IgD-negative memory B cell (primary cell): Measurements from ENCODE around the gene CYYR1. TPM values are rescaled to one million over a fixed set of nuclear protein-coding genes. Genes with fewer than 3 reads are reported as not detected.

ENCODE experiments used
- H3K27ac Mint-ChIP-seq, 3 donors: one replicate each; pipeline ENCODE4 v1.8.0; 2020 to 2022; ENCODE audit warnings: mild to moderate bottlenecking in 3 of 3, mixed read lengths in 3 of 3, moderate library complexity in 1 of 3
- H3K27me3 Mint-ChIP-seq: one replicate; pipeline ENCODE4 v1.8.0; 2021; ENCODE audit warnings: mixed read lengths
- H3K36me3 Mint-ChIP-seq: one replicate; pipeline ENCODE4 v1.8.0; 2020; ENCODE audit warnings: mild to moderate bottlenecking, mixed read lengths
- H3K4me1 Mint-ChIP-seq, 3 donors: one replicate each; pipeline ENCODE4 v1.8.0; 2020 to 2022; ENCODE audit warnings: mixed read lengths in 3 of 3, mild to moderate bottlenecking in 1 of 3
- H3K4me3 Mint-ChIP-seq, 4 donors: one replicate each; pipeline ENCODE4 v1.8.0; 2020 to 2022; ENCODE audit warnings: mild to moderate bottlenecking in 4 of 4, mixed read lengths in 4 of 4, moderate library complexity in 3 of 4
- H3K9me3 Mint-ChIP-seq, 3 donors: one replicate each; pipeline ENCODE4 v1.8.0; 2020 to 2021; ENCODE audit warnings: mixed read lengths in 3 of 3, mild to moderate bottlenecking in 1 of 3
- polyA plus RNA-seq: library from polyadenylated mRNA; unstranded; fragments of 300-500 nt; fragmentation: Illumina TruSeq; gene quantifications from one replicate; pipeline ENCODE4 v1.2.3, GENCODE V29; 2021

CYYR1 gene
- polyA plus RNA-seq, 1 donor from 2014 or later, result not detected

DNA sequence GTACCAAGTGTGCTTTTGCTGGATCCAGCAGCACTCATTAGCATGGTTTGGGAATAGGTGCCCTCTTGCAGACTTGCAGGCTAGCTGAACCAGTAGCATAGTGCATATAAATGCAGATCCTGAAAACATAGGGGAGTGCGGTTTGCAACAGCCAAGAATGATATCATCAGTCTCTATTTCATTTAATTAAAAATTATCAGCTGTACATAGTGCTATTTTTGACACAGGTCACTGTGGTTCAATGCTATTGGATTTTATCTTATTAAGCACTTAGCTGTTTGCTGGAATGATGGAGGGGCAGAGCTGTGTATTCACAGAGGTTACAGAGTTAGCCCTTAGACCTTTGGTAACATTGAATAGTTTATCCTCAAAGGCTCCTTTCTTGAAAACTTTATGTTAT is 43.6 kb downstream of the CYYR1 start:
- H3K27me3 Mint-ChIP-seq, result no peaks in the 10 kb centered on the region
- H3K4me1 Mint-ChIP-seq, result no peaks in the 10 kb centered on the region
- H3K9me3 Mint-ChIP-seq, result peaks cover 0 to 4% (median 0%) of the 10 kb centered on the region in 3 donors
- H3K36me3 Mint-ChIP-seq, result no peaks in the 10 kb centered on the region
- no peak overlapping the region for H3K4me3 Mint-ChIP-seq
- peak overlapping the region in 1 of 3 donors; percentile 57 for H3K27ac Mint-ChIP-seq

DNA sequence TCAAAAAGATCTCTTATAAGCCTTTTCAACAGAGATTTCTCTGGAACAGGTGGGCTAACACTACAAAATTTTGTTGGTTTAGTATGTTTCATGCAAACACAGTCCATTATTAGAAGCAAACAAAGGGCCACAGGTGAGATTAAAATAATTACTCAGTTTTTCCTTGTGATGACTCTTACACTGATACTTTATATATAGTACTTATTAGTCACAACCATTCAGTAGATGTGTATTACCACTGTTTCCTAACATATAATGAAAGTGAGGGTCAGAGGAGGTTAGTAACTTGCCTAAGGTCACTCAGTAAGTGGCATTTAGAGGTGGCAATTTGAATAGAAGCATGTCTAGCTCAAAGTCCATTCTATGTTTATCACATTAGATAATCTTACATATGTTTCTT is 44.2 kb downstream of the CYYR1 start:
- Mint-ChIP-seq H3K4me1 (no peaks in the 10 kb centered on the region), H3K27ac (no peak overlapping the region), H3K27me3 (no peaks in the 10 kb centered on the region), H3K9me3 (peaks cover 0 to 3% (median 0%) of the 10 kb centered on the region in 3 donors), H3K4me3 (no peak overlapping the region), H3K36me3 (no peaks in the 10 kb centered on the region)

DNA sequence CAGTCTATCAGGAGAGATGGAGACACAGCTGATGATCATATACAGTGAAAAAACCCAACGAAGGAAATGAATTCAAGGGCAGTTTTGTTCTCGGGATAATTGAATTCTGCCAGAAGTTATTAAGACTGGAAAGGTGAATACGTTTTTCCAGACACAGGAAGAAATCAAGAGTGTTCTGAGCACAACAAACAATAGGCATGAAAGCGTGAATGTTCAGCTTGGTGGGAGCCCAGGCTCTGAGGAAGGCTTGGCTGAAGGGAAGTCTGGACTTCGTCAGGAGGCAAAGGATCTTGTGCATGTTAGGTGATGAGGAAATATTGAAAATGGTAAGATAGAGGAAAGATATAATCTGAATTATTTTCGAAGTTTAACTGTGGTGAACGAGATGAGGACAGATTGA is 50.4 kb downstream of the CYYR1 start:
- Mint-ChIP-seq H3K4me1 (no peaks in the 10 kb centered on the region), H3K36me3 (no peaks in the 10 kb centered on the region), H3K9me3 (peaks cover 0 to 10% (median 3%) of the 10 kb centered on the region in 3 donors), H3K4me3 (no peak overlapping the region), H3K27ac (no peak overlapping the region), H3K27me3 (no peaks in the 10 kb centered on the region)

DNA sequence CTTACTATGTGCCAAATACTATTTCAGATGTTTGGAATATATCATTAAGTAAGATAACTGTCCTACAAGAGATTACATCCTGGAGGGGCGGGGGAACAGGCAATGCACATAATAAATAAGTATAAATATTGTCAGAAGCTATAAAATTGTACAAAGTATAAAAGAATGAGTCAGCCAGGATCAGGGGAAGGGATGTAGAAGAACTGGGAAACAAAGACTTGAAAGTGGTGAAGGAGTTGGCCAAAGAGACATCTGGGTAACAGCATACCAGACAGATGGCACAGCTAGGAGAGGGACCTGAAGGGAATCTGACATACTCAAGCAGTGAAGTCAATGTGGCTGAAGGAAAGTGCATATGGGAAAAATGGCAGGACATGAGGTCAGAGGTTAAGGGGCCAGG is 53.9 kb downstream of the CYYR1 start:
- Mint-ChIP-seq H3K27me3 (no peaks in the 10 kb centered on the region), H3K9me3 (peaks cover 0 to 10% (median 3%) of the 10 kb centered on the region in 3 donors), H3K4me3 (no peak overlapping the region), H3K36me3 (no peaks in the 10 kb centered on the region), H3K4me1 (no peaks in the 10 kb centered on the region), H3K27ac (no peak overlapping the region)

DNA sequence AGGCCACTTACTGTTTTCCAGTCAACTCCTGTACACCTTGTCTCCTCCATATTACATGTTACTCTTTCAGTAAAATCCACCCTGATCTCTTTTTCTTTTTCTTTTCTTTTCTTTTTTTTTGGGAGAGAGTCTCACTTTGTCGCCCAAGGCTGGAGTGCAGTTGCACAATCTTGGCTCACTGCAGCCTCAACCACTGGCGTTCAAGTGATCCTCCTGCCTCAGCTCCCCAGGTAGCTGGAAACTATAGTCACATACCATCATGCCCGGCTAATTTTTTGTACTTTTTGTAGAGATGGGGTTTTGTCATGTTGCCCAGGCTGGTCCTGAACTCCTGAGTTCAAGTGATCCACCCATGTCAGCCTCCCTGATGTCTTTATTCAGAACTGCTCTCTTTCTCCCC is 57.8 kb downstream of the CYYR1 start:
- Mint-ChIP-seq H3K27ac (no peak overlapping the region), H3K4me1 (no peaks in the 10 kb centered on the region), H3K36me3 (no peaks in the 10 kb centered on the region), H3K4me3 (no peak overlapping the region), H3K9me3 (peaks cover 0 to 10% (median 0%) of the 10 kb centered on the region in 3 donors), H3K27me3 (no peaks in the 10 kb centered on the region)

DNA sequence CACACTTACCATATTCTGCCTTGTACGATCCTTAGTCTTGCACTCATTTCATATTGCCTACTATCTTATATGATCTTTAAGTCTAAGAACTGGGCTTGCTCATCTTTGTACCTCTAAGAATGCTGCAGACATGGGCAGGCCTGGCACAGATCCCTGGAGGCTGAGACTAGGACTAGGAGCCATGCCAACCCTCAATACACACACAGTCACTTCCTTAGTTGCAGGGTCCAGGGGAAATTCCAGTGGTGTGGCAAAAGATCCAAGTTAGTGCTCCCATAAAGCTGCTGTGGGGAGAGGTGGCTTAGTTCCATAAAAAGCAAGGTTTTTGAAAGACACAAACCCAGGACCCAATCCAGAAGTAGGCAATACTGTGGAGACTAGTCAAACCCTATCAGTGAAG is 59.9 kb downstream of the CYYR1 start:
- no peak overlapping the region for H3K27ac Mint-ChIP-seq
- no peaks in the 10 kb centered on the region for H3K27me3 Mint-ChIP-seq
- H3K4me1 Mint-ChIP-seq, result no peaks in the 10 kb centered on the region
- H3K4me3 Mint-ChIP-seq, result no peak overlapping the region
- no peaks in the 10 kb centered on the region for H3K36me3 Mint-ChIP-seq
- peaks cover 0 to under 1% (median 0%) of the 10 kb centered on the region in 3 donors for H3K9me3 Mint-ChIP-seq

DNA sequence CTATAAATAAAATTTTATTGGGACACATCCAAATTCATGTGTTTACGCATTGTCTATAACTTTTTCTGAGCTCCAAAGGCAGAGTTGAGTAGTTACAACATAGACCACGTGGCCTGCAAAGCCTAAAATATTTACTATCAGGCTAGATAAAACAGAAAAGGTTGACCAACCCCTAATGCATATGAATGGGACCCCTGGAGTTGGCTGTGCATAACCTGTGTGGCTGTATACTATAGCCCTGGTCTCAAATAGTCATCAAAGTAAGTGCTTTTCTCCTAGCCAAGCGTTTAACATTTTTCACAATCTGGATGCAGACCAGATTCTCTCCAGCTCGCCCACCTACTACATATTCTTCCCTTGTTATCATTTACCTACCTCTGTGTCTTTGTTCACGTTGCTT is 60.4 kb downstream of the CYYR1 start:
- H3K4me1 Mint-ChIP-seq, result no peaks in the 10 kb centered on the region
- H3K27ac Mint-ChIP-seq, result no peak overlapping the region
- no peaks in the 10 kb centered on the region for H3K36me3 Mint-ChIP-seq
- H3K27me3 Mint-ChIP-seq, result no peaks in the 10 kb centered on the region
- no peak overlapping the region for H3K4me3 Mint-ChIP-seq
- H3K9me3 Mint-ChIP-seq, result no peaks in the 10 kb centered on the region

DNA sequence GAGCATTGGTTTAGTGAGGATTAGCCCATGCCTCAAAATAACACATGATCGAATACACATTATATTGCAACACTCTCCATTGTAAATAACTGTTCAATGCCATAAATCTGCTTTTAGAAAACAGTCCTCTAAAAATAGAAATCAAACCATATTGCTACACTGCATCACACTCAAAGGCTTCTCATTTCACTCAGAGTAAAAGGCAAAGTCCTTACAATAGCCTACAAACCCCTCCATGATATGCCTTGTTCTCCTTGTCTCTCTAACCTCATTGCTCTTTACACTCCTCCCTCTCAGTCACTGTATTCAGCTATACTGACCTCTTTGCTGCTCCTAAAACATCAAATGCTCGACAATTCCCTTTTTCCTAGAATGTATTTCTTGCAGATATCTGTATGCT is 64.2 kb downstream of the CYYR1 start:
- no peaks in the 10 kb centered on the region for H3K4me1 Mint-ChIP-seq
- no peak overlapping the region for H3K4me3 Mint-ChIP-seq
- H3K36me3 Mint-ChIP-seq, result no peaks in the 10 kb centered on the region
- H3K27ac Mint-ChIP-seq, result no peak overlapping the region
- no peaks in the 10 kb centered on the region for H3K9me3 Mint-ChIP-seq
- no peaks in the 10 kb centered on the region for H3K27me3 Mint-ChIP-seq

DNA sequence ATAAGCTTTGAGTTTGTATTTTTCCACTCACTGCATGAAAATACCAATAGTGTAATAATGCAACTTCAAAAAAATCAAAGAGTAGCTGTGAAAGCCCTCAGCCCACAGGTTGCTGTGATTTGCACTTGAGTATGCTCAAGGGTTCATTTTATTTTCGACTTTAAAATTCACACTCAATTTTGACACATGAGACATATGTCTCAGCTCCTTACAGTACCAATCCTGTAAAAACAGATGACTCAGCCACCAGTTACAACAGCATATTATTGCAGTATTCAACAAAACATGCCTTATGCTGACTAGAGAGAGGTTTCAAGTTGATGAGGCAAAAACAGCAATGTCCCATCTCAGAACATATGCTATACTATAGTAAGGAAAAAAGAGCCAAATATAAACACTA is 66.1 kb downstream of the CYYR1 start:
- Mint-ChIP-seq H3K9me3 (no peaks in the 10 kb centered on the region), H3K36me3 (no peaks in the 10 kb centered on the region), H3K27ac (no peak overlapping the region), H3K4me1 (no peaks in the 10 kb centered on the region), H3K27me3 (no peaks in the 10 kb centered on the region), H3K4me3 (no peak overlapping the region)

DNA sequence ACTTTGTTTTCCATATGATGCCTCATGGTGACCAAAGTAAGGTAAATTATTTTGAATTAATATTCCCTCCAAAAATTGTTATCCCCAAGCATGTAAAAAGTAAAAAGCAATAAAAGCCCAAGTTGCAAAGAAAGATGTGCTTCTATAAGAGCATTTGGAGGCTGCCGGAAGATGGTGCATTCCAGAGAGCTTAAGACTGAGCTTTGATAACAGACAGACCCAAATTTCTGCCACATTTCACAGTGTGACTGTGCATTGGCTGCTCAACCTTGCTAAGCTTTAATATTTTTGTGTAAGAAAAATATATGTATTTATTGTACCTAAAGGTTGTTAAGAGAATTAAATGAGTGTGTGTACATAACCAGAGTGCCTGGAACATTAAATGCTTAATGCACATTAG is 67.9 kb downstream of the CYYR1 start:
- no peaks in the 10 kb centered on the region for H3K4me1 Mint-ChIP-seq
- no peak overlapping the region for H3K4me3 Mint-ChIP-seq
- no peaks in the 10 kb centered on the region for H3K36me3 Mint-ChIP-seq
- H3K27me3 Mint-ChIP-seq, result no peaks in the 10 kb centered on the region
- H3K27ac Mint-ChIP-seq, result no peak overlapping the region
- peaks cover 0 to 1% (median 0%) of the 10 kb centered on the region in 3 donors for H3K9me3 Mint-ChIP-seq

DNA sequence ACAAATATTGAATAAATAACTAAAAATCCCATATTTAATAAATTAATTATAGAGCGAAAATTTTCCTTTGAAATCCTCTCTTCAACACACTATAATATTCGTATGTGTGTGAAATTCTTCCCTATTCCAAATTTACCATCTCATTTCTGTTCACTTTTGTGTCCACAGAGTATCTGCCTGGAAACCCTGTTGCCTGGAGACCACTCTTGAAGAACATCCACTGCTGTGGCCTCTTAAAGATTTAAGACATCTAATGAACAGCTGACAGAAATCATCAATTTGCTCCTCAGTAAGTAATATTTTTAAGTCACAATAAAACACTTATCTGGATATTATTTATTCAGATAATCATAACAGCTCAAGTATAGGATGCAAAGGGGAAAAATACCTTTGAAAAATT is 69.7 kb downstream of the CYYR1 start:
- Mint-ChIP-seq H3K27me3 (no peaks in the 10 kb centered on the region), H3K27ac (no peak overlapping the region), H3K4me3 (no peak overlapping the region), H3K36me3 (peaks cover 2% of the 10 kb centered on the region), H3K9me3 (peaks cover 0 to 9% (median 2%) of the 10 kb centered on the region in 3 donors), H3K4me1 (no peaks in the 10 kb centered on the region)

DNA sequence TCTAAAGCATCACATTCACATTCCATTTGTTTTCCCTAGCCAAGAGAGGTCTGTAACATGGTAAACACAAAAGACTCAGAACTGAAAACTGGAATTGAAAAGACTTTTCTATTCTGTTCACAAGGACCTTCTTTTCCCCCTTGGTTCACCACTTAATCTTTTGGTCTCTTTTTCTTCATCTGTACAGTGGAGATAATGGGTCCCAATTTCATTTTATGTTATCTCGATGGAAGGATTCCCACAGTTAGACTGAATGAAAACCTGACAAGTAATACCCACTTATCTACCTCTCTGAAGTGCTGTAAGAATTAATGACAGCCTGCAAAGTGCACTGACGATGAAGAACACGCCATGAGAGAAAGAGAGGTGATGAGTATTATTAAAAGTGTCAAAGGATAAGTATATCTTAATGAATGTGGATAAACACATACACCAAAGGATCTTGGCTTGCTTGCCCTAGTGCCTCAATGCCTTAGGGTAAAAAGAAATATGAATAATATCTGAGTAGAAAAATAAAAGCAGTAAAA is 71.5 kb downstream of the CYYR1 start:
- peaks cover 2% of the 10 kb centered on the region for H3K36me3 Mint-ChIP-seq
- H3K27me3 Mint-ChIP-seq, result no peaks in the 10 kb centered on the region
- no peaks in the 10 kb centered on the region for H3K4me1 Mint-ChIP-seq
- H3K9me3 Mint-ChIP-seq, result peaks cover 2 to 9% (median 3%) of the 10 kb centered on the region in 3 donors
- H3K27ac Mint-ChIP-seq, result no peak overlapping the region
- no peak overlapping the region for H3K4me3 Mint-ChIP-seq

DNA sequence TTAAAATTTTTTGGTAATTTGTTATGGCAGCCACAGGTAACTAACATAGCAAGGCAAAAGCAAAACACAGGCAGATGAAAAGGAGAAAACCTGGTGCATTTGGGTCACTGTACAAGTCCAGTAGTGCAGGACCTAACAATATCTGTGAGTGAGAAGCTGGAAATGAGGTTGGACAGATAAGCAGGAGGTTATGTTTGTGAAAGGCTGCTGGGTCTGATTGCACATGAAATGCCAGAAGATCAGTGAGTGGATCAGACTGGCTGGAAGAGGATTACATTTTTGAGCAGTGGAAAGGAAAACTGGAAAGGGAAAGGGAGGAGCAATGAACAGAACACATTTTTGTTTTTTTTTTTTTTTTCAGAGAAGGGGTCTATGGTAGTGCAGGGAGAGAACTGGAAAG is 73.6 kb downstream of the CYYR1 start:
- H3K27me3 Mint-ChIP-seq, result no peaks in the 10 kb centered on the region
- H3K9me3 Mint-ChIP-seq, result peaks cover 2 to 9% (median 3%) of the 10 kb centered on the region in 3 donors
- no peak overlapping the region for H3K27ac Mint-ChIP-seq
- no peaks in the 10 kb centered on the region for H3K4me1 Mint-ChIP-seq
- H3K4me3 Mint-ChIP-seq, result no peak overlapping the region
- H3K36me3 Mint-ChIP-seq, result peaks cover 2% of the 10 kb centered on the region

DNA sequence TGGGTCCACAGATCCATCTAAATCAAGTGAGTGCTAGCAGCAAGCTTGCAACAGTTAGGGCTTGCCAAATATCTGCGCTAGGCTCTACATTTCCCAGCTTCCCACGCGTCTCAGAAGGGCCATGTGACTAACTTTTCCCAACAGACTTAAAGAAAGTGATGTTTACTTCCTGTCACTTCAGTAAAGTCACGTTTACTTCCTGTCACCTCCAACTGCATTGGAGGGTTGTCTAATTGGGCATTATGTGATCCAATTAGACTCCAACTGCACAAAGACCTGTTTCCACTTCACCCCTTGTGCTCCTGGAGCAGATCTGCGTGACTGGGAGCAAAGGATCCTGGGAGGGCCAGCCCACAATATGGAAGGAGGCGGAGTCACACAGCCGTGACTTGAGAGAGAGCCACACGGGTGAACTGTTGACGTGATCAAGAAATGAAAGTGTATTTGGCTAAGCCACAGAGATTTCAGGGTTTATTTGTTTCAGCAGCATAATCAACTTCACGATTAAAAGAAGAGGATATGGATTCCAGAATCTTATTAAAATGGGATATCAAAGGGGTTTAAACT is 77.7 kb downstream of the CYYR1 start:
- Mint-ChIP-seq H3K36me3 (peaks cover 2% of the 10 kb centered on the region), H3K27ac (no peak overlapping the region), H3K9me3 (peaks cover 2 to 9% (median 9%) of the 10 kb centered on the region in 3 donors), H3K27me3 (no peaks in the 10 kb centered on the region), H3K4me3 (no peak overlapping the region), H3K4me1 (no peaks in the 10 kb centered on the region)

DNA sequence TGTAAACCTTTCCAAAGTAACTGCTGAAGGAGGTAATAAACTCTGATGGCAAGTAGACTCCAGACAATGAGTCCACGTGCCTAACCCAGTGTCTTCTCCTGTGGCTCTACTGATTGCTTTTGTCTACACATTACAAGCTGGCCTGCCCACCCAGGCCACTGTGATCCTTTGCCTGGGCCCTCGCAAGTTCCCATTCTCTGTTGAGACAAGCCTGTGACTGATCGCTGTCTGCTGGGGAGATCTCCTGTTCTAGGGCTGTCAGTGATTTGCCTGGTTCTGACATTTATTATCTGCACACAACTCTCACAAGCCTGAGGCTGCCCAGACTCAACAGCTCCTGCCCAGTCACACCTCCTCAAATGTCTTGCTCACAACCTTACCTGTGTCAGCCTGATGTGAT is 81.4 kb downstream of the CYYR1 start:
- H3K4me1 Mint-ChIP-seq, result no peaks in the 10 kb centered on the region
- no peak overlapping the region for H3K27ac Mint-ChIP-seq
- H3K4me3 Mint-ChIP-seq, result no peak overlapping the region
- peaks cover 0 to 8% (median 0%) of the 10 kb centered on the region in 3 donors for H3K9me3 Mint-ChIP-seq
- H3K36me3 Mint-ChIP-seq, result no peaks in the 10 kb centered on the region
- H3K27me3 Mint-ChIP-seq, result no peaks in the 10 kb centered on the region

DNA sequence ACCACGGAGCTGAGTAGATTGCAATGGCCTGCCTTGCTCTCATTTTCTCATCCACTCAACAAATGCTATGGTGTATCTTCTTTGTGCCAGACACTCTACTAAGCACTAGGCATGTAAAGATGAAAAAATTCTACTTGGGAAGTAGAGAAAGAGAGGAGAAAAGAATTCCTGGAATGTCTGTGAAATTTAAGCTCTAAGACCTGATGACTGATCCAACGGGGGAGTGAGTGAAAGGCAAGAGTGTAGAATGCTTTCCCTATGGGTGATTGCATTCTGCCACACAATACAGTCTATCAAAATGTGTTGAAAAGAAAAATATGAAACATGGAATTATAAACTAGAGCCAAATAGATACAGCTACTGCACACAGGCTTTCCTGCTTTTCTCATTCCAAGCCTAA is 82.3 kb downstream of the CYYR1 start:
- no peak overlapping the region for H3K27ac Mint-ChIP-seq
- no peaks in the 10 kb centered on the region for H3K36me3 Mint-ChIP-seq
- peaks cover 0 to 8% (median 0%) of the 10 kb centered on the region in 3 donors for H3K9me3 Mint-ChIP-seq
- no peaks in the 10 kb centered on the region for H3K27me3 Mint-ChIP-seq
- no peaks in the 10 kb centered on the region for H3K4me1 Mint-ChIP-seq
- H3K4me3 Mint-ChIP-seq, result no peak overlapping the region
